Kidney (tissue), 14 donors: ENCODE measurements around the gene GPR152. TPM values are rescaled to one million over a fixed set of nuclear protein-coding genes. Genes with fewer than 3 reads are reported as not detected.

Experiments used
- DNase-seq, 5 donors: peaks; one replicate each; pipeline ENCODE4 v3.0.0-alpha.2; 2013 to 2020
- FAIRE-seq: peaks from 2 replicates; lab custom pipeline; 2012; peaks lifted over from hg19 to GRCh38; lab: Jason Lieb, UNC
- H3K27ac ChIP-seq, 2 donors: one replicate each; pipeline ENCODE4 v1.7.0; 2013; ENCODE audit warnings: low read depth in 2 of 2, low read length in 2 of 2, inconsistent platforms in 1 of 2
- H3K27me3 ChIP-seq: one replicate; pipeline ENCODE4 v1.7.1; 2013; ENCODE audit warnings: low read length, inconsistent platforms; ENCODE audit not compliant: control insufficient read depth, insufficient read depth
- H3K36me3 ChIP-seq, 3 donors: one replicate each; pipeline versions ENCODE4 v1.7.0 to v1.7.1; 2013; ENCODE audit warnings: low read length in 3 of 3, control low read depth in 1 of 3, inconsistent platforms in 1 of 3; ENCODE audit not compliant: insufficient read depth in 3 of 3, control insufficient read depth in 2 of 3
- H3K4me1 ChIP-seq, 3 donors: one replicate each; pipeline versions ENCODE4 v1.7.0 to v1.7.1; 2013; ENCODE audit warnings: low read length in 3 of 3, inconsistent platforms in 1 of 3, low read depth in 1 of 3; ENCODE audit not compliant: control insufficient read depth in 2 of 3, insufficient read depth in 2 of 3
- H3K4me3 ChIP-seq, 3 donors: one replicate each; pipeline versions ENCODE4 v1.7.0 to v1.8.1; 2013; ENCODE audit warnings: low read length in 3 of 3, control low read depth in 1 of 3, inconsistent platforms in 1 of 3
- H3K9ac ChIP-seq, 3 donors: one replicate each; pipeline versions ENCODE4 v1.7.0 to v1.7.1; 2013; ENCODE audit warnings: low read length in 3 of 3, control low read depth in 1 of 3, inconsistent platforms in 1 of 3
- H3K9me3 ChIP-seq, 3 donors: one replicate each; pipeline versions ENCODE4 v1.7.0 to v1.7.1; 2013; ENCODE audit warnings: low read length in 3 of 3, control low read depth in 1 of 3, inconsistent platforms in 1 of 3; ENCODE audit not compliant: control insufficient read depth in 2 of 3, insufficient read depth in 1 of 3
- CTCF ChIP-seq: IDR thresholded peaks from 3 replicates; pipeline ENCODE4 v1.5.1; 2012; ENCODE audit warnings: mild to moderate bottlenecking, moderate library complexity, borderline replicate concordance; ENCODE audit not compliant: insufficient read depth; ENCODE audit errors: extremely low read depth
- intact Hi-C: fragments of 100-400 bp; cut with DNase I; formaldehyde crosslinking; loops from one replicate; pipeline ENCODE4 v1.11.1; 2022
- polyA plus RNA-seq: library from polyadenylated mRNA; stranded (reverse); fragments of 350-450 nt; fragmentation: Illumina TruSeq; extraction: RNeasy Lipid Tissue Mini Kit (QIAGEN cat#74804); gene quantifications from one replicate; pipeline ENCODE4 v1.2.3, GENCODE V29; 2014; ENCODE audit warnings: low read depth, low replicate concordance; ENCODE audit not compliant: insufficient read depth
- total RNA-seq: library from RNA; stranded (reverse); fragmentation: NEBNext Ultra II Directional; extraction: Animal tissue kit (Norgen Biotek cat#: 25700); gene quantifications from one replicate; pipeline ENCODE4 v1.2.1, GENCODE V29; 2021
- donor health status: control.
- donor health status: control.
- donor health status: control.
- donor health status: control.
- donor health status: control.
- donor health status: DM: yes; HTN: yes; CAD: no.
- donor health status: Normal renal cell carcinoma (clear cell type).

Gene GPR152
- total and polyA plus RNA-seq, 2 donors from 2014 or later = not detected

GRCh38 chr11:67442504-67443404 lies 9.8 kb downstream of the GPR152 start:
- intact Hi-C loops = no loop called here
- Histone ChIP-seq H3K27ac (peak overlapping the region; percentile 76 to 84), H3K4me1 (peaks cover 0 to 16% (median 0%) of the 10 kb centered on the region in 3 donors), H3K4me3 (peak overlapping the region; percentile 51 to 79 (median 67)), H3K9me3 (no peaks in the 10 kb centered on the region), H3K9ac (peak overlapping the region in 2 of 3 donors; percentile 73 to 89), H3K27me3 (no peaks in the 10 kb centered on the region), H3K36me3 (peaks cover 0 to 2% (median 0%) of the 10 kb centered on the region in 3 donors)
- TF ChIP-seq CTCF = no peak
- FAIRE-seq = no peak
- no peak for DNase-seq

- H3K27ac ChIP-seq = no peak overlapping the region
Observed at GRCh38 chr11:67441731-67442351, 10.7 kb downstream of the GPR152 start.

GRCh38 chr11:67441098-67441563 lies 11.4 kb downstream of the GPR152 start:
- DNase-seq = peak in 1 of 5 donors; percentile 77
- H3K9ac ChIP-seq = no peak overlapping the region
- H3K4me3 ChIP-seq = no peak overlapping the region
- H3K9me3 ChIP-seq = no peaks in the 10 kb centered on the region
- no peak for TF ChIP-seq CTCF
- intact Hi-C loops = no loop called here
- FAIRE-seq = no peak
- no peaks in the 10 kb centered on the region for H3K27me3 ChIP-seq
- H3K4me1 ChIP-seq = peaks cover 0 to 16% (median 0%) of the 10 kb centered on the region in 3 donors
- H3K36me3 ChIP-seq = peaks cover 0 to 4% (median 0%) of the 10 kb centered on the region in 3 donors
- H3K27ac ChIP-seq = no peak overlapping the region

More at GRCh38 chr11:67441731-67442351, 10.7 kb downstream of the GPR152 start:
- FAIRE-seq (no peak), DNase-seq (peak in 1 of 5 donors; percentile 80)
- peak overlapping the region in 1 of 3 donors; percentile 7 for H3K4me3 ChIP-seq
- no peak for TF ChIP-seq CTCF
- no peaks in the 10 kb centered on the region for H3K27me3 ChIP-seq
- peaks cover 0 to 16% (median 0%) of the 10 kb centered on the region in 3 donors for H3K4me1 ChIP-seq
- H3K9ac ChIP-seq = no peak overlapping the region
- peaks cover 0 to 4% (median 0%) of the 10 kb centered on the region in 3 donors for H3K36me3 ChIP-seq
- intact Hi-C loops = no loop called here
- no peaks in the 10 kb centered on the region for H3K9me3 ChIP-seq
